ENCODE data around the gene HES3.

HES3 gene

GRCh38 chr1:6251233-6251632, 7.3 kb downstream of the HES3 start:
- H3K4me3 ChIP-seq (ENCODE audit: control insufficient read depth, low read depth, low read length): no peak overlapping the region
- no peak for DNase-seq (ENCODE audit: low read depth)
- no peak for TF ChIP-seq CTCF (IDR thresholded peaks at IDR 0.05; ENCODE audit: control insufficient read depth, insufficient read depth, low read depth, low read length, missing control alignments)

GRCh38 chr1:6251681-6252373, 7.8 kb downstream of the HES3 start:
- H3K4me3 ChIP-seq (ENCODE audit: control insufficient read depth, low read depth, low read length): no peak overlapping the region
- no peak for TF ChIP-seq CTCF (IDR thresholded peaks at IDR 0.05; ENCODE audit: control insufficient read depth, insufficient read depth, low read depth, low read length, missing control alignments)
- DNase-seq (ENCODE audit: low read depth): no peak

- no peak for TF ChIP-seq CTCF (IDR thresholded peaks at IDR 0.05; ENCODE audit: control insufficient read depth, insufficient read depth, low read depth, low read length, missing control alignments)
- no peak for DNase-seq (ENCODE audit: low read depth)
- no peak overlapping the region for H3K4me3 ChIP-seq (ENCODE audit: control insufficient read depth, low read depth, low read length)
Observed at GRCh38 chr1:6252374-6252710, 8.4 kb downstream of the HES3 start.

DNA sequence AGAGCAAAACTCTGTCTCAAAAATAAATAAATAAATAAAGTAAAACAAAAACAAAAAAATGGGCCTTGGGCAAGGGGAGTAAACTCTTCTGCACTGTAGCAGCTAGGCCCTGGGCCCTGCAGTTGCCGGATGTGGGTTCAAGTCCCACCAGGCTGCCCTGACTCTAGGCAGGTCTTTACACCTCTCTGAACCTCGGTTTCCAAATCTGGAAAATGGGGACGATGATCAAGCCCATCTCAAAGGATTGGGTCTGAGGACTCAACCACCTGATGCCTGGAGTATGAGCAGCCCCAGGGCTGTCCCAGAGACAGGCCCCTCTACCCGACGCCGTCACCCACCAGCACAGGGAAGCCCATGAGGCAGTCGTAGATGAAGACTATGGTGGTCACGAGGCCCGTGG, 9.4 kb downstream of the HES3 start:
- no peak overlapping the region for H3K4me3 ChIP-seq (ENCODE audit: control insufficient read depth, low read depth, low read length)
- no peak for TF ChIP-seq CTCF (IDR thresholded peaks at IDR 0.05; ENCODE audit: control insufficient read depth, insufficient read depth, low read depth, low read length, missing control alignments)
- DNase-seq (ENCODE audit: low read depth): no peak

- H3K4me3 ChIP-seq (ENCODE audit: control insufficient read depth, low read depth, low read length): no peak overlapping the region
- no peak for DNase-seq (ENCODE audit: low read depth)
- no peak for TF ChIP-seq CTCF (IDR thresholded peaks at IDR 0.05; ENCODE audit: control insufficient read depth, insufficient read depth, low read depth, low read length, missing control alignments)
Observed at GRCh38 chr1:6254691-6255090, 10.7 kb downstream of the HES3 start.

DNA sequence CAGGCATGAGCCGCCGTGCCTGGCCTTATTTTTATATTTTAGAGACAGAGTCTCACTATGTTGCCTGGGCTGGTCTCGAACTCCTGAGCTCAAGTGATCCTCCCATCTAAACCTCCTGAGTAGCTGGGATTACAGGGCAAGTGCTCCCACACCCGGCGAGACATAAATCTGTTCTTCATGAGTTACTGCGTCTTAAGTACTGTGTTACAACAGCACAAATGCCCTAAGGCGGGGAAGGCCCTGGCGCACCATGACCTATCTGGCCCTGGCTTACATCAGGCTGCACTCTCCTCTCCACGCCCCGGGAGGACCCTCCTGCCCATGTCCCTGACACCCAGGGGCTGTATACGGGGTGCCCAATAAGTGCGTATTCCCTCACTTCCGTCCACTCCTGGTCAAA, 12.7 kb downstream of the HES3 start:
- no peak for TF ChIP-seq CTCF (IDR thresholded peaks at IDR 0.05; ENCODE audit: control insufficient read depth, insufficient read depth, low read depth, low read length, missing control alignments)
- no peak for DNase-seq (ENCODE audit: low read depth)
- H3K4me3 ChIP-seq (ENCODE audit: control insufficient read depth, low read depth, low read length): no peak overlapping the region

Measured in AG09309 (cell line).